ENCODE results near the gene RAB8B.

- TF ChIP-seq, protein P1, sequence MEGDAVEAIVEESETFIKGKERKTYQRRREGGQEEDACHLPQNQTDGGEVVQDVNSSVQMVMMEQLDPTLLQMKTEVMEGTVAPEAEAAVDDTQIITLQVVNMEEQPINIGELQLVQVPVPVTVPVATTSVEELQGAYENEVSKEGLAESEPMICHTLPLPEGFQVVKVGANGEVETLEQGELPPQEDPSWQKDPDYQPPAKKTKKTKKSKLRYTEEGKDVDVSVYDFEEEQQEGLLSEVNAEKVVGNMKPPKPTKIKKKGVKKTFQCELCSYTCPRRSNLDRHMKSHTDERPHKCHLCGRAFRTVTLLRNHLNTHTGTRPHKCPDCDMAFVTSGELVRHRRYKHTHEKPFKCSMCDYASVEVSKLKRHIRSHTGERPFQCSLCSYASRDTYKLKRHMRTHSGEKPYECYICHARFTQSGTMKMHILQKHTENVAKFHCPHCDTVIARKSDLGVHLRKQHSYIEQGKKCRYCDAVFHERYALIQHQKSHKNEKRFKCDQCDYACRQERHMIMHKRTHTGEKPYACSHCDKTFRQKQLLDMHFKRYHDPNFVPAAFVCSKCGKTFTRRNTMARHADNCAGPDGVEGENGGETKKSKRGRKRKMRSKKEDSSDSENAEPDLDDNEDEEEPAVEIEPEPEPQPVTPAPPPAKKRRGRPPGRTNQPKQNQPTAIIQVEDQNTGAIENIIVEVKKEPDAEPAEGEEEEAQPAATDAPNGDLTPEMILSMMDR (IDR thresholded peaks at IDR 0.05): no peak
- TF ChIP-seq POLR2A (IDR thresholded peaks at IDR 0.05): no peak
These were observed 98.9 kb downstream of the RAB8B start for GRCh38 chr15:63288342-63288741.

Data from lower leg skin (tissue), 3 donors.